Astrocyte (in vitro differentiated cells and primary cell): ENCODE data around the gene MROH8. TPM values are rescaled to one million over a fixed set of nuclear protein-coding genes. Genes with fewer than 3 reads are reported as not detected.

Source experiments
- DNase-seq: peaks from one replicate; pipeline ENCODE4 v3.0.0-alpha.2; 2010; ENCODE audit warnings: low read depth
- FAIRE-seq: peaks from 2 replicates; lab custom pipeline; 2011; peaks lifted over from hg19 to GRCh38; lab: Jason Lieb, UNC
- H2AFZ ChIP-seq: 2 replicates; pipeline ENCODE4 v1.6.0; 2012; ENCODE audit warnings: low read depth, low read length, inconsistent platforms
- H3K27ac ChIP-seq: 2 replicates; pipeline ENCODE4 v1.5.1; 2011; ENCODE audit warnings: low read depth, low read length, inconsistent platforms
- H3K27me3 ChIP-seq: 2 replicates; pipeline ENCODE4 v1.6.0; 2011; ENCODE audit warnings: low read length, inconsistent platforms; ENCODE audit not compliant: insufficient read depth
- H3K36me3 ChIP-seq: 2 replicates; pipeline ENCODE4 v1.5.1; 2011; ENCODE audit warnings: low read length, inconsistent platforms; ENCODE audit not compliant: insufficient read depth
- H3K4me1 ChIP-seq: 2 replicates; pipeline ENCODE4 v1.5.1; 2011; ENCODE audit warnings: low read length, inconsistent platforms; ENCODE audit not compliant: insufficient read depth
- H3K4me2 ChIP-seq: 2 replicates; pipeline ENCODE4 v1.6.0; 2012; ENCODE audit warnings: low read length, inconsistent platforms
- H3K4me3 ChIP-seq: 2 replicates; pipeline ENCODE4 v1.5.1; 2011; ENCODE audit warnings: low read depth, mild to moderate bottlenecking, low read length, inconsistent platforms; ENCODE audit not compliant: insufficient read depth
- H3K79me2 ChIP-seq: 2 replicates; pipeline ENCODE4 v1.6.0; 2012; ENCODE audit warnings: mild to moderate bottlenecking, low read length, inconsistent platforms; ENCODE audit not compliant: insufficient read depth
- H3K9ac ChIP-seq: 2 replicates; pipeline ENCODE4 v1.6.0; 2012; ENCODE audit warnings: mild to moderate bottlenecking, low read length, inconsistent platforms
- H3K9me3 ChIP-seq: 2 replicates; pipeline ENCODE4 v1.5.1; 2012; ENCODE audit warnings: low read depth, mild to moderate bottlenecking, low read length, inconsistent platforms; ENCODE audit not compliant: insufficient read depth
- H4K20me1 ChIP-seq: 2 replicates; pipeline ENCODE4 v1.6.0; 2012; ENCODE audit warnings: low read length, inconsistent platforms; ENCODE audit not compliant: insufficient read depth
- H3K27ac Mint-ChIP-seq: one replicate; pipeline ENCODE4 v1.8.0; 2021; ENCODE audit warnings: mild to moderate bottlenecking, mixed read lengths; ENCODE audit not compliant: unreplicated experiment
- H3K27me3 Mint-ChIP-seq: one replicate; pipeline ENCODE4 v1.8.0; 2021; ENCODE audit warnings: low read depth, mixed read lengths; ENCODE audit not compliant: unreplicated experiment
- H3K36me3 Mint-ChIP-seq: one replicate; pipeline ENCODE4 v1.8.0; 2021; ENCODE audit warnings: low read depth, mixed read lengths; ENCODE audit not compliant: unreplicated experiment
- H3K4me1 Mint-ChIP-seq: one replicate; pipeline ENCODE4 v1.8.0; 2021; ENCODE audit warnings: low read depth, mixed read lengths; ENCODE audit not compliant: unreplicated experiment
- H3K4me3 Mint-ChIP-seq: one replicate; pipeline ENCODE4 v1.8.0; 2021; ENCODE audit warnings: mild to moderate bottlenecking, moderate library complexity, mixed read lengths; ENCODE audit not compliant: unreplicated experiment
- H3K9me3 Mint-ChIP-seq: one replicate; pipeline ENCODE4 v1.8.0; 2021; ENCODE audit warnings: mild to moderate bottlenecking, mixed read lengths; ENCODE audit not compliant: unreplicated experiment
- EZH2 ChIP-seq: IDR thresholded peaks from 2 replicates; pipeline ENCODE4 v1.6.1; 2012; ENCODE audit warnings: mild to moderate bottlenecking, low read length, inconsistent platforms; ENCODE audit not compliant: insufficient read depth
- total RNA-seq: library from RNA; stranded (reverse); gene quantifications from 2 replicates; pipeline ENCODE4 v1.2.1, GENCODE V29; 2021
- TF ChIP-seq, protein P1 (sequence below): IDR thresholded peaks from 2 replicates; pipeline ENCODE4 v1.5.1; 2011; ENCODE audit warnings: low read depth, mild to moderate bottlenecking, inconsistent platforms, low read length, moderate library complexity; ENCODE audit not compliant: insufficient read depth

The MROH8 gene
- total RNA-seq, 1 donor from 2014 or later, result 1.3 TPM

GRCh38 chr20:37204056-37204455, 24.7 kb upstream of the MROH8 start:
- no peaks in the 10 kb centered on the region for H3K27me3 Mint-ChIP-seq
- no peak for DNase-seq
- H3K4me1 Mint-ChIP-seq, result peaks cover 27% of the 10 kb centered on the region
- H3K9ac ChIP-seq, result no peak overlapping the region
- H3K36me3 ChIP-seq, result peaks cover 48% of the 10 kb centered on the region
- FAIRE-seq, result no peak
- peaks cover 56% of the 10 kb centered on the region for H4K20me1 ChIP-seq
- H3K4me3 ChIP-seq, result no peak overlapping the region
- H2AFZ ChIP-seq, result no peak overlapping the region
- no peaks in the 10 kb centered on the region for H3K27me3 ChIP-seq
- no peaks in the 10 kb centered on the region for H3K9me3 ChIP-seq
- peaks cover 30% of the 10 kb centered on the region for H3K79me2 ChIP-seq
- no peak overlapping the region for H3K27ac Mint-ChIP-seq
- H3K4me2 ChIP-seq, result no peak overlapping the region
- no peak overlapping the region for H3K4me3 Mint-ChIP-seq
- peaks cover 19% of the 10 kb centered on the region for H3K36me3 Mint-ChIP-seq
- peaks cover 15% of the 10 kb centered on the region for H3K4me1 ChIP-seq
- H3K9me3 Mint-ChIP-seq, result no peaks in the 10 kb centered on the region
- TF ChIP-seq EZH2, result no peak
- TF ChIP-seq, protein P1, sequence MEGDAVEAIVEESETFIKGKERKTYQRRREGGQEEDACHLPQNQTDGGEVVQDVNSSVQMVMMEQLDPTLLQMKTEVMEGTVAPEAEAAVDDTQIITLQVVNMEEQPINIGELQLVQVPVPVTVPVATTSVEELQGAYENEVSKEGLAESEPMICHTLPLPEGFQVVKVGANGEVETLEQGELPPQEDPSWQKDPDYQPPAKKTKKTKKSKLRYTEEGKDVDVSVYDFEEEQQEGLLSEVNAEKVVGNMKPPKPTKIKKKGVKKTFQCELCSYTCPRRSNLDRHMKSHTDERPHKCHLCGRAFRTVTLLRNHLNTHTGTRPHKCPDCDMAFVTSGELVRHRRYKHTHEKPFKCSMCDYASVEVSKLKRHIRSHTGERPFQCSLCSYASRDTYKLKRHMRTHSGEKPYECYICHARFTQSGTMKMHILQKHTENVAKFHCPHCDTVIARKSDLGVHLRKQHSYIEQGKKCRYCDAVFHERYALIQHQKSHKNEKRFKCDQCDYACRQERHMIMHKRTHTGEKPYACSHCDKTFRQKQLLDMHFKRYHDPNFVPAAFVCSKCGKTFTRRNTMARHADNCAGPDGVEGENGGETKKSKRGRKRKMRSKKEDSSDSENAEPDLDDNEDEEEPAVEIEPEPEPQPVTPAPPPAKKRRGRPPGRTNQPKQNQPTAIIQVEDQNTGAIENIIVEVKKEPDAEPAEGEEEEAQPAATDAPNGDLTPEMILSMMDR, result no peak
- H3K27ac ChIP-seq, result no peak overlapping the region

- TF ChIP-seq, protein P1, result peak; percentile 98
- no peak for TF ChIP-seq EZH2
- Histone ChIP-seq H3K4me3 (peak overlapping the region; percentile 20), H3K4me1 (peaks cover 15% of the 10 kb centered on the region), H3K27ac (peak overlapping the region; percentile 91), H3K9ac (peak overlapping the region; percentile 75), H3K27me3 (no peaks in the 10 kb centered on the region), H3K4me2 (peak overlapping the region; percentile 79), H2AFZ (no peak overlapping the region), H3K36me3 (peaks cover 53% of the 10 kb centered on the region), H3K9me3 (no peaks in the 10 kb centered on the region), H3K79me2 (peaks cover 46% of the 10 kb centered on the region), H4K20me1 (peaks cover 69% of the 10 kb centered on the region)
- Mint-ChIP-seq H3K27me3 (no peaks in the 10 kb centered on the region), H3K4me1 (peaks cover 27% of the 10 kb centered on the region), H3K27ac (peak overlapping the region; percentile 91), H3K4me3 (no peak overlapping the region), H3K9me3 (no peaks in the 10 kb centered on the region), H3K36me3 (peaks cover 25% of the 10 kb centered on the region)
- FAIRE-seq (peak; percentile 92), DNase-seq (peak; percentile 97)
Measured at GRCh38 chr20:37202267-37202943, 23.1 kb upstream of the MROH8 start.

DNA sequence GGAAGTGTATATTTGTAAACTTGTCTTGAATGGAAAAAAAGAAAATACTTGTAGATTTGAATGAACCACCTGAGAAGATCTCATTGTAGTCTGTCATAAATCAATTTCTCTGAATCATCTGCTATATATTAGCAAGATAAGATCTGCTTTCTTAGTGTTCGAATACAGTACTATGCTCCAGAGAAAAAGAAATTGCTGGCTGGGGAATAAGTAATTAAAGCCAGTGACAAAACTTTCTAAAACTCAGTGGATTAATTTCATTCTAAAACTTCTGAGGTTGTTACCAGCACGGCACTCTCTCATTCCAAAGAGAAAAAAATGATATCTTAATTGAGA, 22.4 kb upstream of the MROH8 start:
- Histone ChIP-seq H2AFZ (no peak overlapping the region), H3K27me3 (no peaks in the 10 kb centered on the region), H3K4me3 (peak overlapping the region; percentile 20), H3K4me2 (peak overlapping the region; percentile 79), H3K9ac (peak overlapping the region; percentile 75), H3K79me2 (peaks cover 53% of the 10 kb centered on the region), H3K4me1 (peaks cover 15% of the 10 kb centered on the region), H3K27ac (peak overlapping the region; percentile 91), H3K9me3 (no peaks in the 10 kb centered on the region), H4K20me1 (peaks cover 75% of the 10 kb centered on the region), H3K36me3 (peaks cover 47% of the 10 kb centered on the region)
- TF ChIP-seq, protein P1, result no peak
- TF ChIP-seq EZH2, result no peak
- Mint-ChIP-seq H3K27me3 (no peaks in the 10 kb centered on the region), H3K9me3 (no peaks in the 10 kb centered on the region), H3K27ac (peak overlapping the region; percentile 86), H3K4me1 (peaks cover 27% of the 10 kb centered on the region), H3K4me3 (peak overlapping the region; percentile 55), H3K36me3 (peaks cover 23% of the 10 kb centered on the region)
- no peak for FAIRE-seq
- no peak for DNase-seq
